GM12891 (cell line): ENCODE results near the gene GRIK3.

Source experiments
- PAX5 ChIP-seq: IDR thresholded peaks from 2 replicates; pipeline ENCODE4 v1.6.1; 2011; ENCODE audit warnings: low read length, moderate library complexity, mild to moderate bottlenecking; ENCODE audit not compliant: insufficient read depth, severe bottlenecking
- POLR2A ChIP-seq: IDR thresholded peaks from 2 replicates; pipeline ENCODE4 v1.6.1; 2011; ENCODE audit warnings: low read depth, low read length, control low read depth
- POLR2AphosphoS5 ChIP-seq: IDR thresholded peaks from 2 replicates; pipeline ENCODE4 v1.6.1; 2011; ENCODE audit warnings: low read depth, low read length, control low read depth
- SPI1 ChIP-seq: IDR thresholded peaks from 2 replicates; pipeline ENCODE4 v1.6.1; 2011; ENCODE audit warnings: low read depth, low read length, control low read depth
- TAF1 ChIP-seq: IDR thresholded peaks from 2 replicates; pipeline ENCODE4 v1.6.1; 2011; ENCODE audit warnings: low read depth, low read length, control low read depth

- TF ChIP-seq POLR2AphosphoS5 (no peak), POLR2A (no peak), TAF1 (no peak), PAX5 (no peak), SPI1 (no peak)
These were observed 282.8 kb downstream of the GRIK3 start for GRCh38 chr1:36751525-36751924.
